ENCODE data around the gene DOCK3.

GRCh38 chr3:51269466-51269865 lies 594.7 kb downstream of the DOCK3 start:
- TF ChIP-seq POLR2AphosphoS5 (IDR thresholded peaks at IDR 0.05; ENCODE audit: borderline replicate concordance, low read depth, low read length) = no peak
- TF ChIP-seq EZH2 (IDR thresholded peaks at IDR 0.05) = no peak
- TF ChIP-seq FOXP2 (optimal IDR thresholded peaks at IDR 0.05; ENCODE audit: control extremely low read depth, extremely low read length, insufficient read depth) = no peak
